H1 (cell line): ENCODE measurements around the gene TBX21. TPM values are rescaled to one million over a fixed set of nuclear protein-coding genes. Genes with fewer than 3 reads are reported as not detected.

Source experiments
- CTCF ChIA-PET: fragments of 300-600 bp; sonication (Branson Sonifier 250); formaldehyde crosslinking; loops from one replicate; lab custom pipeline; 2021; ENCODE audit not compliant: partially characterized antibody; lab: Charles Lee
- POLR2A ChIA-PET: fragments of 300-600 bp; sonication (Branson Sonifier 250); formaldehyde crosslinking; loops from one replicate; lab custom pipeline; 2021; ENCODE audit warnings: inconsistent platforms; ENCODE audit not compliant: partially characterized antibody; lab: Charles Lee
- DNase-seq, 2 experiments: peaks; one replicate each; pipeline versions ENCODE4 v3.0.0 to v3.0.0-alpha.2; 2010 to 2022; ENCODE audit warnings: low spot score in 2 of 2, low read depth in 1 of 2, mixed read lengths in 1 of 2
- FAIRE-seq: peaks from 2 replicates; lab custom pipeline; 2011; peaks lifted over from hg19 to GRCh38; lab: Jason Lieb, UNC
- H2AFZ ChIP-seq: 2 replicates; pipeline ENCODE4 v1.8.1; 2012; ENCODE audit warnings: low read length, inconsistent platforms
- H2AK5ac ChIP-seq: 2 replicates; pipeline ENCODE4 v1.6.1; 2013; ENCODE audit warnings: low read depth, low read length
- H2BK120ac ChIP-seq: replicated peaks from 2 replicates; pipeline ENCODE3; 2013; ENCODE audit warnings: low read depth, low read length, inconsistent platforms
- H2BK12ac ChIP-seq: 2 replicates; pipeline ENCODE4 v1.6.1; 2013; ENCODE audit warnings: low read depth, low read length
- H2BK15ac ChIP-seq: 2 replicates; pipeline ENCODE4 v1.6.1; 2013; ENCODE audit warnings: low read length
- H2BK20ac ChIP-seq: 2 replicates; pipeline ENCODE4 v1.6.1; 2013; ENCODE audit warnings: low read length
- H2BK5ac ChIP-seq: 2 replicates; pipeline ENCODE4 v1.6.1; 2013; ENCODE audit warnings: low read depth, low read length
- H3K14ac ChIP-seq: 2 replicates; pipeline ENCODE4 v1.6.1; 2013; ENCODE audit warnings: inconsistent platforms; ENCODE audit not compliant: insufficient read length
- H3K18ac ChIP-seq: 2 replicates; pipeline ENCODE4 v1.6.1; 2013; ENCODE audit warnings: low read length; ENCODE audit errors: extremely low read depth
- H3K23ac ChIP-seq: 2 replicates; pipeline ENCODE4 v1.6.1; 2013; ENCODE audit warnings: inconsistent platforms; ENCODE audit not compliant: insufficient read length
- H3K23me2 ChIP-seq: 2 replicates; pipeline ENCODE4 v1.6.1; 2013; ENCODE audit warnings: low read depth, low read length
- H3K27ac ChIP-seq: 2 replicates; pipeline ENCODE4 v1.6.1; 2011; ENCODE audit warnings: low read depth, low read length, inconsistent platforms
- H3K27me3 ChIP-seq, 4 experiments: replicated peaks in 1 of 4; 1 replicate in 1 of 4; 2 replicates in 3 of 4; pipeline versions ENCODE4 v1.6.1 to v1.8.1; 2011 to 2013; ENCODE audit warnings: low read length in 3 of 4, mild to moderate bottlenecking in 3 of 4, inconsistent platforms in 2 of 4, mixed read lengths in 2 of 4, moderate library complexity in 1 of 4; ENCODE audit not compliant: control insufficient read depth in 3 of 4, insufficient read depth in 3 of 4; ENCODE audit errors: extremely low read depth in 1 of 4
- H3K36me3 ChIP-seq, 4 experiments: 2 replicates each; pipeline versions ENCODE4 v1.6.1 to v1.8.1; 2011 to 2013; ENCODE audit warnings: mild to moderate bottlenecking in 4 of 4, low read length in 3 of 4, moderate library complexity in 2 of 4, control low read depth in 1 of 4, inconsistent platforms in 1 of 4; ENCODE audit not compliant: insufficient read depth in 4 of 4, control insufficient read depth in 2 of 4
- H3K4ac ChIP-seq: replicated peaks from 2 replicates; pipeline ENCODE3; 2013; ENCODE audit warnings: low read length, low read depth, mixed read lengths, inconsistent platforms; ENCODE audit not compliant: insufficient read length
- H3K4me1 ChIP-seq, 4 experiments: replicated peaks in 1 of 4; 1 replicate in 1 of 4; 2 replicates in 3 of 4; pipeline versions ENCODE4 v1.6.1 to v1.8.1; 2011 to 2013; ENCODE audit warnings: low read length in 3 of 4, inconsistent platforms in 2 of 4, mixed read lengths in 1 of 4; ENCODE audit not compliant: insufficient read depth in 4 of 4, control insufficient read depth in 3 of 4
- H3K4me2 ChIP-seq, 2 experiments: 2 replicates each; pipeline versions ENCODE4 v1.6.1 to v1.8.1; 2011 to 2013; ENCODE audit warnings: low read depth in 2 of 2, low read length in 2 of 2, control low read depth in 1 of 2, inconsistent platforms in 1 of 2, mild to moderate bottlenecking in 1 of 2; ENCODE audit not compliant: insufficient read depth in 1 of 2
- H3K4me3 ChIP-seq, 4 experiments: fragments of 200-600, 300-600 bp in 1 of 4; sonication (generic), shearing (Covaris generic), sonication (Bioruptor Twin) in 1 of 4; 2 replicates each; pipeline versions ENCODE4 v1.5.1 to v1.8.1; 2011 to 2016; ENCODE audit warnings: low read length in 4 of 4, low read depth in 3 of 4, control low read depth in 2 of 4, inconsistent platforms in 2 of 4, mild to moderate bottlenecking in 2 of 4, mixed read lengths in 1 of 4, moderate library complexity in 1 of 4; ENCODE audit not compliant: insufficient read depth in 2 of 4; ENCODE audit errors: extremely low read depth in 1 of 4
- H3K56ac ChIP-seq: replicated peaks from 2 replicates; pipeline ENCODE3; 2013; ENCODE audit warnings: low read depth, mild to moderate bottlenecking, mixed read lengths, low read length, inconsistent platforms; ENCODE audit not compliant: insufficient read length
- H3K79me1 ChIP-seq: 2 replicates; pipeline ENCODE4 v1.6.1; 2013; ENCODE audit warnings: low read depth, low read length, control low read depth
- H3K79me2 ChIP-seq, 2 experiments: 2 replicates each; pipeline versions ENCODE4 v1.6.1 to v1.8.1; 2012 to 2013; ENCODE audit warnings: low read length in 2 of 2, mild to moderate bottlenecking in 2 of 2, inconsistent platforms in 1 of 2; ENCODE audit not compliant: insufficient read depth in 2 of 2, control insufficient read depth in 1 of 2
- H3K9ac ChIP-seq, 4 experiments: replicated peaks in 1 of 4; 1 replicate in 1 of 4; 2 replicates in 3 of 4; pipeline versions ENCODE4 v1.6.1 to v1.8.1; 2011 to 2013; ENCODE audit warnings: low read depth in 3 of 4, low read length in 3 of 4, control low read depth in 2 of 4, mild to moderate bottlenecking in 2 of 4, moderate library complexity in 2 of 4, inconsistent platforms in 1 of 4; ENCODE audit errors: extremely low read depth in 1 of 4
- H3K9me3 ChIP-seq, 2 experiments: 2 replicates each; pipeline versions ENCODE4 v1.6.1 to v1.8.1; 2012 to 2013; ENCODE audit warnings: mild to moderate bottlenecking in 2 of 2, moderate library complexity in 2 of 2, control low read depth in 1 of 2, inconsistent platforms in 1 of 2, low read depth in 1 of 2, low read length in 1 of 2, mixed read lengths in 1 of 2; ENCODE audit not compliant: insufficient read depth in 2 of 2
- H4K20me1 ChIP-seq, 2 experiments: replicated peaks in 1 of 2; 2 replicates each; pipeline versions ENCODE3 to v1.8.1; 2011 to 2013; ENCODE audit warnings: inconsistent platforms in 2 of 2, low read length in 2 of 2, mild to moderate bottlenecking in 1 of 2; ENCODE audit not compliant: insufficient read depth in 2 of 2, control insufficient read depth in 1 of 2
- H4K5ac ChIP-seq: 2 replicates; pipeline ENCODE4 v1.6.1; 2013; ENCODE audit warnings: low read length, low read depth, mixed read lengths, inconsistent platforms; ENCODE audit not compliant: insufficient read length
- H4K8ac ChIP-seq: 2 replicates; pipeline ENCODE4 v1.8.0; 2013; ENCODE audit warnings: mild to moderate bottlenecking, moderate library complexity, low read length, inconsistent platforms; ENCODE audit not compliant: insufficient read depth; ENCODE audit errors: extremely low read depth
- H4K91ac ChIP-seq: replicated peaks from 2 replicates; pipeline ENCODE3; 2013; ENCODE audit warnings: low read length, mixed read lengths, inconsistent platforms; ENCODE audit not compliant: insufficient read length
- ASH2L ChIP-seq: fragments of 200-600, 300-600 bp; sonication (generic); IDR thresholded peaks from one replicate; pipeline ENCODE4 v1.7.1; 2017; ENCODE audit warnings: low read length
- CEBPB ChIP-seq: IDR thresholded peaks from 2 replicates; pipeline ENCODE4 v1.6.1; 2012; ENCODE audit warnings: low read depth, low read length
- CHD1 ChIP-seq: IDR thresholded peaks from 2 replicates; pipeline ENCODE4 v1.6.1; 2012; ENCODE audit warnings: low read depth, low read length, improper control_type of control experiment
- HDAC2 ChIP-seq, 2 experiments: fragments of 300-600 bp in 1 of 2; sonication (generic) in 1 of 2; IDR thresholded peaks; 2 replicates each; pipeline ENCODE4 v1.6.1; 2011 to 2012; ENCODE audit warnings: low read depth in 2 of 2, low read length in 2 of 2, mild to moderate bottlenecking in 2 of 2, moderate library complexity in 2 of 2, borderline replicate concordance in 1 of 2, inconsistent platforms in 1 of 2
- KDM5A ChIP-seq: fragments of 200-600 bp; IDR thresholded peaks from 2 replicates; pipeline ENCODE4 v1.7.1; 2012; ENCODE audit warnings: mild to moderate bottlenecking, low read length, inconsistent platforms, mixed read lengths
- MAX ChIP-seq: IDR thresholded peaks from 2 replicates; pipeline ENCODE4 v1.6.1; 2012; ENCODE audit warnings: inconsistent platforms
- NRF1 ChIP-seq: IDR thresholded peaks from 2 replicates; pipeline ENCODE4 v1.6.1; 2011; ENCODE audit warnings: mild to moderate bottlenecking, low read depth, low read length, improper control_type of control experiment
- RAD21 ChIP-seq, 2 experiments: IDR thresholded peaks in 1 of 2; conservative IDR thresholded peaks in 1 of 2; 2 replicates each; pipeline ENCODE4 v1.6.1; 2011; ENCODE audit warnings: low read depth in 2 of 2, low read length in 2 of 2, improper control_type of control experiment in 1 of 2, inconsistent platforms in 1 of 2, mild to moderate bottlenecking in 1 of 2, moderate library complexity in 1 of 2
- SAP30 ChIP-seq: fragments of 300-600 bp; sonication (generic); IDR thresholded peaks from 2 replicates; pipeline ENCODE4 v1.7.1; 2012; ENCODE audit warnings: low read length, moderate library complexity, mild to moderate bottlenecking, inconsistent platforms; ENCODE audit not compliant: insufficient read depth, insufficient replicate concordance
- SUZ12 ChIP-seq: fragments of 200-600 bp; sonication (generic); IDR thresholded peaks from 2 replicates; pipeline ENCODE4 v1.6.1; 2012; ENCODE audit warnings: mild to moderate bottlenecking, inconsistent platforms, low read length, moderate library complexity, mixed read lengths
- WGBS, 2 experiments: shearing (Covaris generic) in 1 of 2; methylation state at CpG; one replicate each; pipeline versions ENCODE4 v1.1.6 to v1.1.7; 2013 to 2015; ENCODE audit warnings: low lambda C conversion rate in 2 of 2, mixed read lengths in 2 of 2, inconsistent platforms in 1 of 2, low coverage in 1 of 2, missing lambda C conversion rate in 1 of 2; ENCODE audit not compliant: insufficient replicate concordance in 2 of 2, insufficient coverage in 1 of 2, insufficient read length in 1 of 2; ENCODE audit errors: extremely low coverage in 1 of 2, missing lambda C conversion rate in 1 of 2; 5-methylcytosine and 5-hydroxymethylcytosine counted together
- polyA plus RNA-seq, 7 experiments: library from polyadenylated mRNA; depleted of rRNA in 3 of 7; stranded (reverse) in 5 of 7; unstranded in 2 of 7; fragments of >200 nt in 5 of 7; fragments of 200-250 nt in 2 of 7; gene quantifications; 1 replicate in 5 of 7; 2 replicates in 1 of 7; 4 replicates in 1 of 7; pipeline versions ENCODE4 v1.2.1 to v1.2.3, GENCODE V29; 2011 to 2013; ENCODE audit warnings: missing spikeins in 2 of 7, mixed read lengths in 2 of 7
- total RNA-seq: library from RNA; stranded (reverse); fragmentation: NEBNext Ultra II Directional; extraction: Animal tissue kit (Norgen Biotek cat#: 25700); gene quantifications from 2 replicates; pipeline ENCODE4 v1.2.1, GENCODE V29; 2021

Gene TBX21
- total and polyA plus RNA-seq, 2 of the 8 experiments (the other 6 are each of a cell fraction or from before 2014, with no cell fraction given): not detected

GRCh38 chr17:47693731-47694580 lies 39.1 kb upstream of the TBX21 start, which contains the start of gene TBKBP1:
Gene TBKBP1, plus strand, starts transcription at chr17:47694161. Its CDS starts 1,952 bp downstream, at chr17:47696113.
- Histone ChIP-seq H4K91ac (peak within 1 kb of the TSS; percentile 63), H3K9ac (peak within 1 kb of the TSS; percentile 20 to 49 (median 38); a peak in 5 of 7 replicates), H3K9me3 (no peaks in the 10 kb centered on the region), H3K27me3 (no peaks in the 10 kb centered on the region; a peak in 1 of 7 replicates), H2BK12ac (peak within 1 kb of the TSS; percentile 96), H3K4ac (peak within 1 kb of the TSS; percentile 84), H3K4me3 (peak within 1 kb of the TSS; percentile 64 to 82 (median 78)), H2BK20ac (peak within 1 kb of the TSS; percentile 90), H3K23ac (no peak within 1 kb of the TSS), H3K36me3 (peaks cover 0 to 3% (median 0%) of the 10 kb centered on the region in 4 experiments; a peak in 1 of 8 replicates), H3K4me1 (peaks cover 10 to 22% (median 20%) of the 10 kb centered on the region in 4 experiments), H3K14ac (no peak within 1 kb of the TSS), H2BK5ac (peak within 1 kb of the TSS; percentile 92; the same call in 1 of the 2 replicates), H2BK120ac (peak within 1 kb of the TSS; percentile 25), H4K8ac (0 out of 2 replicates have a peak within 1 kb of the TSS, but pooled peaks have one; percentile 8), H2BK15ac (peak within 1 kb of the TSS; percentile 92; the same call in 1 of the 2 replicates), H3K79me2 (no peaks in the 10 kb centered on the region; a peak in 2 of 4 replicates), H2AFZ (no peak within 1 kb of the TSS), H3K4me2 (peak within 1 kb of the TSS; percentile 93 to 96), H3K56ac (peak within 1 kb of the TSS; percentile 87), H3K27ac (peak within 1 kb of the TSS; percentile 67; the same call in 1 of the 2 replicates), H3K18ac (peak within 1 kb of the TSS; percentile 93), H4K5ac (peak within 1 kb of the TSS; percentile 29), H2AK5ac (no peak within 1 kb of the TSS), H3K23me2 (peaks cover 14% of the 10 kb centered on the region), H4K20me1 (peaks cover 0 to 3% of the 10 kb centered on the region in 2 experiments), H3K79me1 (no peaks in the 10 kb centered on the region; the same call in 1 of the 2 replicates)
- WGBS, 2 experiments: 3% methylated on average over 41 of the region's 87 CpGs; no CpG with 5 or more reads in 1 of the 2 experiments
- POLR2A ChIA-PET: interaction anchor here (0.8 to 41.8 kb wide), 7 partner anchors 14 to 52 kb away, joined by 3 to 1575 read pairs (median 3); partner anchors contain the start of gene KPNB1
- CTCF ChIA-PET: interaction anchor here (0.7 to 19.8 kb wide), 5 partner anchors 13 to 41 kb away, joined by 3 to 441 read pairs (median 3); partner anchors contain the start of gene TBX21
- DNase-seq (peak; percentile 63 to 93), FAIRE-seq (no peak)
- TF ChIP-seq MAX (peak; percentile 81), CHD1 (no peak), HDAC2 (IDR thresholded peaks at IDR 0.05; ENCODE audit: borderline replicate concordance in 1 of 2, low read depth in 2 of 2, low read length in 2 of 2) (no peak), ASH2L (no peak), RAD21 (IDR thresholded peaks at IDR 0.05 in 1 of 2, conservative IDR thresholded peaks at IDR 0.05 in 1 of 2; ENCODE audit: low read depth in 2 of 2, low read length in 2 of 2) (no peak), KDM5A (no peak), SUZ12 (no peak), CEBPB (no peak), NRF1 (no peak), SAP30 (no peak)
